ENCODE measurements around the gene TRIM46. TPM values are rescaled to one million over a fixed set of nuclear protein-coding genes. Genes with fewer than 3 reads are reported as not detected.

The TRIM46 gene
- total RNA-seq, 2 donors from 2014 or later: 0.14 to 1.6 TPM

- Histone ChIP-seq H3K4me3 (peak overlapping the region; percentile 71 to 80), H3K27ac (peak overlapping the region; percentile 94 to 98), H3K4me1 (replicated peaks) (peaks cover 19% of the 10 kb centered on the region), H3K36me3 (peaks cover under 1 to 9% of the 10 kb centered on the region in 2 donors), H3K27me3 (replicated peaks; ENCODE audit: insufficient read depth) (no peaks in the 10 kb centered on the region), H3K9me3 (no peaks in the 10 kb centered on the region)
- 9% methylated on average over 14 of the region's 14 CpGs for WGBS
- peak; percentile 62 for DNase-seq (ENCODE audit: low spot score)
- intact Hi-C loops (cut with DNase I): no loop called here
- TF ChIP-seq POLR2A (IDR thresholded peaks at IDR 0.05) (peak; percentile 60), CTCF (IDR thresholded peaks at IDR 0.05) (peak in 1 of 4 experiments; percentile 4), POLR2AphosphoS5 (IDR thresholded peaks at IDR 0.05) (peak; percentile 55)
Observed at GRCh38 chr1:155128755-155129473, 44.7 kb upstream of the TRIM46 start.

DNA sequence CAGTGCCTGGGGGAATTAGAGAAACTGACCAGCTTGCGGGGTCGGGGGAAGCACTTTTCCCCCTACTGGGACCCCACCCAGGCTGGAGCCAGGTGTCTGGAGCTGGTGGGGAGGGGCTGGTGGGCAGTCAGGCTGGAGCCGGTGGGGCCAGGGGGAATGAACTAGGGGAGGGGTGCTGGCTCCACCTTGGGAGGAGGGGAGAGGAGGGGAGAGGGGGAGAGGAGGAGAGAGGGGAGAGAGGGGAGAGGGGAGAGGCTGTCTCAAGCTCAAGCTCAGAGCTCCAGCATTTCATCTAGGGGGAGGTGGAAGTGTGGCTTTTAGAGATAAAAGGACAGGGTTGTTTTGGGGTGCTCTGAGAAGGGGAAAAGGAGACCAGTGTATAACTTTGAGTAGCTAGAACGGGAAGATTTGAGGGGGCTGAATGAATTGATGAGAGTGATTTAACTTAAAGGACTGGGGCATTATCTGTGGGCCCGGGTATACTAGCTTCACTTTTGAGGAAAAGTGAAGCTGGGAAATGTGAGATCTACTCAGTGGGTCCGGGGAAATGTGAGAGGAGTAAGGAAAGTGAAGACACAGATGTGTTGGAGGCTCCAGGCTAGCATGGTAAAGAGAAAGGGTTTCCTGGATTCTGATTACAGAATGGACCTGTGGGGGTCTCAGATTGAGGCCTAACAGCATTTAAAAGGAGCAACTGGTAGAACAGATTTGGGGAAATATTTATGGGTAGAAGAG lies 43.2 kb upstream of the TRIM46 start:
- H3K4me3 ChIP-seq: peak overlapping the region; percentile 71 to 80
- H3K36me3 ChIP-seq: peaks cover 5 to 15% of the 10 kb centered on the region in 2 donors
- intact Hi-C loops (cut with DNase I): loop anchor here (5.0 kb wide), 1 partner anchor 37 kb away; no protein-coding TSS in a partner anchor
- no peaks in the 10 kb centered on the region for H3K9me3 ChIP-seq
- H3K27ac ChIP-seq: peak overlapping the region; percentile 94 to 98
- no peak for DNase-seq (ENCODE audit: low spot score)
- 13% methylated on average over 5 of the region's 6 CpGs for WGBS
- TF ChIP-seq CTCF (IDR thresholded peaks at IDR 0.05): no peak
- no peak for TF ChIP-seq POLR2AphosphoS5 (IDR thresholded peaks at IDR 0.05)
- no peak for TF ChIP-seq POLR2A (IDR thresholded peaks at IDR 0.05)
- peaks cover 31% of the 10 kb centered on the region for H3K4me1 ChIP-seq (replicated peaks)
- H3K27me3 ChIP-seq (replicated peaks; ENCODE audit: insufficient read depth): no peaks in the 10 kb centered on the region

- intact Hi-C loops (cut with DNase I): loop anchor here (5.0 kb wide), 1 partner anchor 36 kb away; no protein-coding TSS in a partner anchor
- Histone ChIP-seq H3K27ac (peak overlapping the region; percentile 94 to 98), H3K27me3 (replicated peaks; ENCODE audit: insufficient read depth) (no peaks in the 10 kb centered on the region), H3K4me1 (replicated peaks) (peaks cover 25% of the 10 kb centered on the region), H3K36me3 (peaks cover 5 to 15% of the 10 kb centered on the region in 2 donors), H3K9me3 (no peaks in the 10 kb centered on the region), H3K4me3 (peak overlapping the region in 1 of 2 donors; percentile 80)
- WGBS: 51% methylated on average over 7 of the region's 8 CpGs
- TF ChIP-seq CTCF (IDR thresholded peaks at IDR 0.05): no peak
- peak; percentile 66 for TF ChIP-seq POLR2AphosphoS5 (IDR thresholded peaks at IDR 0.05)
- DNase-seq (ENCODE audit: low spot score): peak; percentile 64
Observed at GRCh38 chr1:155131285-155131684, 42.4 kb upstream of the TRIM46 start.

DNA sequence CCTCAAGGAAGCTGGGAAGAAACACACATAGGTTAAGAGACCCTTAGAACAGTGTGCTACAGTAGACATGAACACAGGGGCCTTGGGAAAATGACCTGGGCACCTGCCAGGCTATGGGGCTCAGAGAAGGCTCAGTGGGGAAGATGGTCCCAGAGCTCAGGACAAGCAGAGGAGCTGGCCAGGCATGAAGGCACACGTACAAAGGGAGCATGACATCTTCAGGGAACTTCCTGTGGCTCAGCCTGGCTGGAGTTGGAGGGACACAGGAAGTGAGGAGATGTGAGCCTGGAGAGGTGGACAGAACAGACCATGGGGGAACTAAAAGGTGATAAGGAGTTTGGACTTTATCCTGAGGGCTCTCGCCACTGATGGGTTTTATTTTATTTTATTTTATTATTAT lies 41.8 kb upstream of the TRIM46 start:
- Histone ChIP-seq H3K9me3 (no peaks in the 10 kb centered on the region), H3K27me3 (replicated peaks; ENCODE audit: insufficient read depth) (no peaks in the 10 kb centered on the region), H3K27ac (peak overlapping the region; percentile 94 to 98), H3K36me3 (peaks cover 5 to 15% of the 10 kb centered on the region in 2 donors), H3K4me1 (replicated peaks) (peaks cover 28% of the 10 kb centered on the region), H3K4me3 (peak overlapping the region in 1 of 2 donors; percentile 80)
- TF ChIP-seq CTCF (IDR thresholded peaks at IDR 0.05) (no peak), POLR2AphosphoS5 (IDR thresholded peaks at IDR 0.05) (no peak), POLR2A (IDR thresholded peaks at IDR 0.05) (no peak)
- 60% methylated on average over 2 of the region's 2 CpGs for WGBS
- no peak for DNase-seq (ENCODE audit: low spot score)
- intact Hi-C loops (cut with DNase I): loop anchor here (5.0 kb wide), 1 partner anchor 35 kb away; no protein-coding TSS in a partner anchor

All from prostate gland (tissue), 2 donors.